HL-60 (cell line): ENCODE data around the gene GNAI2.

Experiments used
- POLR2AphosphoS5 ChIP-seq: IDR thresholded peaks from 2 replicates; pipeline ENCODE4 v1.6.1; 2012; ENCODE audit warnings: low read depth
- TF ChIP-seq, protein P1 (sequence below): IDR thresholded peaks from one replicate; pipeline ENCODE4 v1.5.1; 2011; ENCODE audit warnings: low read length, control low read depth, inconsistent platforms; ENCODE audit not compliant: insufficient read depth
- TF ChIP-seq, protein P2 (sequence below): IDR thresholded peaks from 2 replicates; pipeline ENCODE4 v1.6.1; 2012; ENCODE audit warnings: low read depth; ENCODE audit not compliant: insufficient replicate concordance

DNA sequence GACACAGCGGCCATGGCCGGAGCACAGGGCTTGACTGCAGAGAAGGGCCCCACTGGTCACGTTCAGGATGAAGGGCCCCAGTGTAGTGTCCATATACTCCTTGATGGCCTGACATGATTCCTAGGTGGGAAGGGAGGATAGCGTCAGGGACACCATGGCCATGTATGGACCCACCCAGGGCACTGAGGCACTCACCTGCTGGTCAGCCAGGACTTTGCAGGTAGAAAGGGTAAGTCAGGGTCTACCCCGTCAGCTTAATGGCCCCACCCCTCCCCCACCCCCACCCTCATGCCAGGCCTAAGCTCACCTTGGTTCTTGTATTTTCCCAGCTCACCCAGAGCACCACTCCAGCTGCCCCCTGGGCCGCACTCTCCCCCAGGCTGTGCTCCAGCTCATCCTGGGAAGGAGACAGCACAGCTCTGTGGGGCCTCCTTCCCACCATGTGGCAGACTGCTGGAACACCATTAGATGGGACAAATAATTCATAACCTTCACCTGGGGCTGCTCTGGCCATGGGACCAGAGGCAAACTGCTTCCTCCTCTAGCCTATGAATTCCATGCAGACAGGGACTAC is 64.8 kb downstream of the GNAI2 start:
- TF ChIP-seq, protein P1, sequence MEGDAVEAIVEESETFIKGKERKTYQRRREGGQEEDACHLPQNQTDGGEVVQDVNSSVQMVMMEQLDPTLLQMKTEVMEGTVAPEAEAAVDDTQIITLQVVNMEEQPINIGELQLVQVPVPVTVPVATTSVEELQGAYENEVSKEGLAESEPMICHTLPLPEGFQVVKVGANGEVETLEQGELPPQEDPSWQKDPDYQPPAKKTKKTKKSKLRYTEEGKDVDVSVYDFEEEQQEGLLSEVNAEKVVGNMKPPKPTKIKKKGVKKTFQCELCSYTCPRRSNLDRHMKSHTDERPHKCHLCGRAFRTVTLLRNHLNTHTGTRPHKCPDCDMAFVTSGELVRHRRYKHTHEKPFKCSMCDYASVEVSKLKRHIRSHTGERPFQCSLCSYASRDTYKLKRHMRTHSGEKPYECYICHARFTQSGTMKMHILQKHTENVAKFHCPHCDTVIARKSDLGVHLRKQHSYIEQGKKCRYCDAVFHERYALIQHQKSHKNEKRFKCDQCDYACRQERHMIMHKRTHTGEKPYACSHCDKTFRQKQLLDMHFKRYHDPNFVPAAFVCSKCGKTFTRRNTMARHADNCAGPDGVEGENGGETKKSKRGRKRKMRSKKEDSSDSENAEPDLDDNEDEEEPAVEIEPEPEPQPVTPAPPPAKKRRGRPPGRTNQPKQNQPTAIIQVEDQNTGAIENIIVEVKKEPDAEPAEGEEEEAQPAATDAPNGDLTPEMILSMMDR: no peak
- TF ChIP-seq, protein P2, sequence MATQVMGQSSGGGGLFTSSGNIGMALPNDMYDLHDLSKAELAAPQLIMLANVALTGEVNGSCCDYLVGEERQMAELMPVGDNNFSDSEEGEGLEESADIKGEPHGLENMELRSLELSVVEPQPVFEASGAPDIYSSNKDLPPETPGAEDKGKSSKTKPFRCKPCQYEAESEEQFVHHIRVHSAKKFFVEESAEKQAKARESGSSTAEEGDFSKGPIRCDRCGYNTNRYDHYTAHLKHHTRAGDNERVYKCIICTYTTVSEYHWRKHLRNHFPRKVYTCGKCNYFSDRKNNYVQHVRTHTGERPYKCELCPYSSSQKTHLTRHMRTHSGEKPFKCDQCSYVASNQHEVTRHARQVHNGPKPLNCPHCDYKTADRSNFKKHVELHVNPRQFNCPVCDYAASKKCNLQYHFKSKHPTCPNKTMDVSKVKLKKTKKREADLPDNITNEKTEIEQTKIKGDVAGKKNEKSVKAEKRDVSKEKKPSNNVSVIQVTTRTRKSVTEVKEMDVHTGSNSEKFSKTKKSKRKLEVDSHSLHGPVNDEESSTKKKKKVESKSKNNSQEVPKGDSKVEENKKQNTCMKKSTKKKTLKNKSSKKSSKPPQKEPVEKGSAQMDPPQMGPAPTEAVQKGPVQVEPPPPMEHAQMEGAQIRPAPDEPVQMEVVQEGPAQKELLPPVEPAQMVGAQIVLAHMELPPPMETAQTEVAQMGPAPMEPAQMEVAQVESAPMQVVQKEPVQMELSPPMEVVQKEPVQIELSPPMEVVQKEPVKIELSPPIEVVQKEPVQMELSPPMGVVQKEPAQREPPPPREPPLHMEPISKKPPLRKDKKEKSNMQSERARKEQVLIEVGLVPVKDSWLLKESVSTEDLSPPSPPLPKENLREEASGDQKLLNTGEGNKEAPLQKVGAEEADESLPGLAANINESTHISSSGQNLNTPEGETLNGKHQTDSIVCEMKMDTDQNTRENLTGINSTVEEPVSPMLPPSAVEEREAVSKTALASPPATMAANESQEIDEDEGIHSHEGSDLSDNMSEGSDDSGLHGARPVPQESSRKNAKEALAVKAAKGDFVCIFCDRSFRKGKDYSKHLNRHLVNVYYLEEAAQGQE: no peak
- TF ChIP-seq POLR2AphosphoS5: no peak
